ENCODE measurements around the gene RELL1.
A peak's percentile ranks its signal among the peaks of the same experiment; 100 is the strongest.

The RELL1 gene

GRCh38 chr4:37631551-37631950 lies 54.6 kb downstream of the RELL1 start:
- no peak for DNase-seq

- no peak for DNase-seq
Measured at GRCh38 chr4:37629713-37630112, 56.5 kb downstream of the RELL1 start.

GRCh38 chr4:37628977-37629609 lies 57.1 kb downstream of the RELL1 start:
- DNase-seq, result no peak

GRCh38 chr4:37627263-37627662 lies 58.9 kb downstream of the RELL1 start:
- DNase-seq, result no peak

- DNase-seq, result no peak
Measured at GRCh38 chr4:37625499-37625898, 60.7 kb downstream of the RELL1 start.

- no peak for DNase-seq
Measured at GRCh38 chr4:37623940-37624339, 62.2 kb downstream of the RELL1 start.

GRCh38 chr4:37623125-37623524 lies 63.1 kb downstream of the RELL1 start:
- DNase-seq, result no peak

GRCh38 chr4:37620176-37620575 lies 66.0 kb downstream of the RELL1 start:
- no peak for DNase-seq

GRCh38 chr4:37615720-37616063 lies 70.5 kb downstream of the RELL1 start:
- DNase-seq, result no peak

GRCh38 chr4:37615059-37615719 lies 71.0 kb downstream of the RELL1 start:
- no peak for DNase-seq

GRCh38 chr4:37612811-37613210 lies 73.4 kb downstream of the RELL1 start:
- no peak for DNase-seq

GRCh38 chr4:37609626-37610025 lies 76.5 kb downstream of the RELL1 start:
- no peak for DNase-seq

GRCh38 chr4:37607018-37607417 lies 79.2 kb downstream of the RELL1 start:
- DNase-seq, result no peak

GRCh38 chr4:37605843-37606565 lies 80.2 kb downstream of the RELL1 start:
- DNase-seq, result no peak

GRCh38 chr4:37604461-37604860 lies 81.7 kb downstream of the RELL1 start:
- no peak for DNase-seq

GRCh38 chr4:37603711-37604110 lies 82.5 kb downstream of the RELL1 start:
- no peak for DNase-seq

- peak; percentile 77 for DNase-seq
Measured at GRCh38 chr4:37603070-37603468, 83.1 kb downstream of the RELL1 start.

- no peak for DNase-seq
Measured at GRCh38 chr4:37602454-37603069, 83.6 kb downstream of the RELL1 start.

- no peak for DNase-seq
Measured at GRCh38 chr4:37601531-37601930, 84.6 kb downstream of the RELL1 start.

- DNase-seq, result no peak
Measured at GRCh38 chr4:37599092-37599790, 86.9 kb downstream of the RELL1 start.

- no peak for DNase-seq
Measured at GRCh38 chr4:37597034-37597433, 89.1 kb downstream of the RELL1 start.

GRCh38 chr4:37595875-37596680 lies 90.1 kb downstream of the RELL1 start:
- no peak for DNase-seq

Data from activated CD8-positive, alpha-beta memory T cell treated with anti-CD3 and anti-CD28 coated beads, Interleukin-2, amount 50 U/mL, for 4 hours (primary cell).